ENCODE measurements around the gene CDC42EP2.
A peak's percentile ranks its signal among the peaks of the same experiment; 100 is the strongest.
"Not testable (repeated sequence)": the region's sequence is repeated elsewhere in the genome, so short reads cannot be mapped to it uniquely, and the experiment has no call there.

CDC42EP2 gene

DNA sequence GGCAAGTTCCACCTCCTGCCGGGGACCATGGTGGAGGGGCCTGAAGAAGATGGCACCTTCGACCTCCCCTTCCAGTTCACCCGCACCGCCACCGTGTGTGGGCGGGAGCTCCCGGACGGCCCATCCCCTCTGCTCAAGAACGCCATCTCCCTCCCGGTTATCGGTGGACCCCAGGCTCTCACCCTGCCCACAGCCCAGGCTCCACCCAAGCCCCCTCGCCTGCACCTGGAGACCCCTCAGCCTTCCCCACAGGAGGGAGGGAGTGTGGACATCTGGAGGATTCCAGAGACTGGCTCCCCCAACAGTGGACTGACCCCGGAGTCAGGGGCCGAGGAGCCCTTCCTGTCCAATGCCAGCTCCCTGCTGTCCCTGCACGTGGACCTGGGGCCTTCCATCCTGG is 6.4 kb downstream of the CDC42EP2 start:
- no peak for FAIRE-seq

GRCh38 chr11:65321828-65322485 is 7.3 kb downstream of the CDC42EP2 start:
- no peak for FAIRE-seq

GRCh38 chr11:65323813-65324212 is 9.1 kb downstream of the CDC42EP2 start:
- no peak for FAIRE-seq

GRCh38 chr11:65325435-65325834 is 10.8 kb downstream of the CDC42EP2 start:
- FAIRE-seq: no peak

DNA sequence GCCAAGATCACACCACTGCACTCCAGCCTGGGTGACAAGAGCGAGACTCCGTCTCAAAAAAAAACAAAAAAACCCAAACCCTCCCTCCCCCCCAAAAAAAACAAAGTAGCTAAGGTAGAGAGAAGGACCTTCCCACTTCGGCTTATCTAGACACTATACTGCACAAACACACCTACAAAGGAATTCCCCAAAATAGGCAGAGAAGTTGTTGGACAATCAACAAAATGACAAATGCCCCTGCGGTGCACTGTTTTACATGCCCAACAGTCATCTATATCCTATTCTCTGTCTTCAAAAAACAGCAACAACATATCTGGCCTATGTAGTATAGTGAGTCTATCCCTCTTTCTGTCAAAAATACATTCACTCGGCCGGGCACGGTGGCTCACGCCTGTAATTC is 12.4 kb downstream of the CDC42EP2 start:
- FAIRE-seq: no peak

DNA sequence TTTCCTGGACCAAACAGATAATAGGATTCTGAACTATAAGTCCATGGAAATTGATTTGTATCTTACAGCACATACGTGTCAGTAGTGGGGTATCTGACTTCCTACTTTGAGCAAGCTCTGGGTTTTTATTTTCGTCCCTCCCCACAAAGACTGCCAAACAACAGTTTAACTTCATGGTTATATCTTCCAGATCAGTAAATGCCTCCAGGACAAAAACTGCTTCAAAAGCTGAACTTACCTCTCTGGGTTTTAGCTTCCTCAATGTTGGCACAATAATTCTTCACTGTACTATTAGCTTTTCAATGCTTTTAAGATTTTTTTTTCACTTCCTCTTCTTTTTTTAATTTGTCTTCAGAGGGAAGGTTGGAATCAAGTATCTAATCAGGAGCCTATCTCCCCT is 14.8 kb downstream of the CDC42EP2 start:
- FAIRE-seq: no peak

- FAIRE-seq: no peak
Measured at GRCh38 chr11:65329944-65330403, 15.3 kb downstream of the CDC42EP2 start.

GRCh38 chr11:65330544-65330943 is 15.9 kb downstream of the CDC42EP2 start:
- FAIRE-seq: no peak

GRCh38 chr11:65332591-65332990 is 17.9 kb downstream of the CDC42EP2 start:
- FAIRE-seq: not testable (repeated sequence)

GRCh38 chr11:65334696-65335295 is 20.1 kb downstream of the CDC42EP2 start:
- no peak for FAIRE-seq

DNA sequence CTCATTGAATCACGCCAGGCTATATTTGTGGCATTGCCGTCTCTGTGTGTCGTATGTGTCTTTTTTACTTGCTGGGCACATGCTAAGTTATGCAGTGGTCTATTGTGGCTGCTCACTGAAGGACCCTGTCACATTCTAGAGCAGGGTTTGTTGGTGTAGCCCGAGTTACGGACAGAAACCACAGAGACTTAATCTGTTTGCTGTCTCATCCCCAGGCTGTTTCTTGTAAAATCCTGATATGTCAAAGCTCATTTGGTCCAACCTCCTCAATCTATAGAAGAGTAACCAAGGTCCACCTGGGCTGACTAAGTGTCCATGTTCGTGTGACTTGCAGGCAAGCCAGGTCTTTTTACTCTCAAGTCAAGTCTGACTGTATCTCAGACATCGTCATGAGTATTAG is 24.0 kb downstream of the CDC42EP2 start:
- no peak for FAIRE-seq

- FAIRE-seq: no peak
Measured at GRCh38 chr11:65340226-65340625, 25.6 kb downstream of the CDC42EP2 start.

- FAIRE-seq: no peak
Measured at GRCh38 chr11:65341856-65342255, 27.2 kb downstream of the CDC42EP2 start.

GRCh38 chr11:65351511-65351910 is 36.8 kb downstream of the CDC42EP2 start:
- no peak for FAIRE-seq

- FAIRE-seq: peak; percentile 90
Measured at GRCh38 chr11:65352783-65353182, 38.1 kb downstream of the CDC42EP2 start.

DNA sequence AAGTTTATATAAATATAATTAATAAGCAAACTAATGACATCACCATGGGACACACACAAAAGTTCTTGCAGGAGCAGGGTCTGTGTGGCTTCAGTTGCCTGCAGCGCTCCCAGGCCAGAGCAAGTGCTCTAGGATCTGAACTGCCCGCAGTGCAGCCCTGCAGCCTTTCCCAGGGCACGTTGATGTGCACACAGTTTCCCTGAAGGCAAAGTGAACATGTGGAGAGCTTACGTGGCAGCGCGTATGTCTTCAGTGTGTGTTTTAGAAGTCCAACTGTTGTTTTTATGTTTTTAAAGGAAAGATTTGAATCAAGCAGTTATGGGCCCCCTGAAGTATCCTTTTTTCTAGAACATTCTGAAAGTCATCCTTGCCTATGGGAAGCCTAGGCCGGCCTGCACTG is 38.7 kb downstream of the CDC42EP2 start:
- no peak for FAIRE-seq

- FAIRE-seq: no peak
Measured at GRCh38 chr11:65353900-65354264, 39.2 kb downstream of the CDC42EP2 start.

GRCh38 chr11:65354265-65355012 is 39.8 kb downstream of the CDC42EP2 start, which contains the start of gene TIGD3:
Gene TIGD3 (plus strand): TSS chr11:65354751. CDS start chr11:65355809, 1,058 bp downstream.
- no peak for FAIRE-seq

DNA sequence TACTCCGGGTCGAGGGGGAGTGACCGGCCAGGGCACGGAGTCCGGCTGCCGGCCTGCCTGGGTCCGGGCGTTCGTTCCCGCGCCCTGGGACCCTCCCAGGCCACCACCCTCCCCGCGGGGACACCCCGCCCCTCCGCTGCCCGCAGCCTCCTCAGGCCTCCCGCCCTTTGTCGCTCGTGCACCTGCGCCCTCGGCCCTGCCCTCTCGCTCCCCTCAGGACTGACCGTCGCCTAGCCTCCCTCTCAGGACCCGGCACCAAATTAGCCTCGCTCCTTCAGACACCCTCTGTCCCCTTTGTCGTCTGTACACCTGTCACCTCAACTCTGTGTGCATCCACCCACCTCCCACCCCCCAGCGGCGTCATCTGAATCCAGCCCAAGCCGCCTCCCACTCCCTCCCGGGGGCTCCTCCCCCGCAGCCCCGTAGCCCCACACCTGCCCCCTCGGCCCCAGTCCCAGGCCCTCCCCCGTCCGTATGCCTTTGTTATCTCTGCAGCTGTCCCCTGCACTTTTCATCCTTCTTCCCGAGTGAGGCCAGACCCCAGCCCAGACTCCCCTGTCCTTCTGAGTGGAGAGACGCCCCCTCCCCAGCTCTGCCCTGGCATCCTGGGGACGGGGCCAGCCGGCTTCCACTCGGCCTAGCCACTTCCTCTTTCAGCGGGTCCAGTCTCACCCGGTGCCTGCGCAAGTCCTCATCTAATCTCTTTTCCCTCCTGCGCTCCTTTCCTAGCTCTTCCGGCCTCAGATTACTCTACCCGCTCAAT is 40.5 kb downstream of the CDC42EP2 start:
- no peak for FAIRE-seq

- FAIRE-seq: no peak
Measured at GRCh38 chr11:65355776-65356393, 41.2 kb downstream of the CDC42EP2 start.

GRCh38 chr11:65356394-65356972 is 41.8 kb downstream of the CDC42EP2 start:
- FAIRE-seq: no peak

GRCh38 chr11:65357856-65358356 is 43.2 kb downstream of the CDC42EP2 start:
- FAIRE-seq: no peak
